Stimulated activated naive B cell treated with anti-CD40 and anti-IgM and Interleukin-4, amounts not matched to agents 10 μg/mL and 1 μg/mL and 100 μg/mL, for 72 hours (primary cell): ENCODE results near the gene GNG5.
"Not testable (repeated sequence)": the region's sequence is repeated elsewhere in the genome, so short reads cannot be mapped to it uniquely, and the experiment has no call there.

ENCODE experiments used
- ATAC-seq, 2 donors: fragments of 150-1000 bp; cut with Tn5 transposase; replicated peaks; 2 replicates each; pipeline ENCODE4 v1.10.0; 2021; ENCODE audit warnings: moderate library complexity in 1 of 2
- DNase-seq: peaks from one replicate; pipeline ENCODE4 v3.0.0; 2021
- H3K27ac Mint-ChIP-seq: one replicate; pipeline ENCODE4 v1.8.0; 2022; ENCODE audit warnings: mild to moderate bottlenecking, mixed read lengths
- H3K27me3 Mint-ChIP-seq, 2 donors: one replicate each; pipeline ENCODE4 v1.8.0; 2022; ENCODE audit warnings: mixed read lengths in 2 of 2
- H3K36me3 Mint-ChIP-seq, 2 donors: one replicate each; pipeline ENCODE4 v1.8.0; 2022; ENCODE audit warnings: mixed read lengths in 2 of 2, mild to moderate bottlenecking in 1 of 2
- H3K4me1 Mint-ChIP-seq, 2 donors: one replicate each; pipeline ENCODE4 v1.8.0; 2022; ENCODE audit warnings: mixed read lengths in 2 of 2, mild to moderate bottlenecking in 1 of 2
- H3K4me3 Mint-ChIP-seq, 2 donors: one replicate each; pipeline ENCODE4 v1.8.0; 2022; ENCODE audit warnings: mild to moderate bottlenecking in 2 of 2, mixed read lengths in 2 of 2, moderate library complexity in 1 of 2
- H3K9me3 Mint-ChIP-seq, 2 donors: one replicate each; pipeline ENCODE4 v1.8.0; 2022; ENCODE audit warnings: mixed read lengths in 2 of 2, mild to moderate bottlenecking in 1 of 2

The GNG5 gene

GRCh38 chr1:84506002-84506728 lies at the start of gene GNG5, which contains the start of gene SPATA1:
TSS of gene GNG5 (minus strand) at chr1:84506581. CDS start at chr1:84506091, 490 bp downstream.
TSS of gene SPATA1 (plus strand) at chr1:84506386. CDS start at chr1:84516360, 9,974 bp downstream.
- peaks cover 0 to 6% of the 10 kb centered on the region in 2 donors for H3K9me3 Mint-ChIP-seq
- no peaks in the 10 kb centered on the region for H3K27me3 Mint-ChIP-seq
- peaks cover 15 to 32% of the 10 kb centered on the region in 2 donors for H3K4me1 Mint-ChIP-seq
- peak within 1 kb of the TSS; percentile 95 to 99 for H3K4me3 Mint-ChIP-seq
- H3K27ac Mint-ChIP-seq, result peak within 1 kb of the TSS; percentile 97
- H3K36me3 Mint-ChIP-seq, result peaks cover 25 to 27% of the 10 kb centered on the region in 2 donors
- DNase-seq, result peak; percentile 96
- peak; percentile 87 to 89 for ATAC-seq

- peaks cover 2 to 11% of the 10 kb centered on the region in 2 donors for H3K36me3 Mint-ChIP-seq
- H3K4me3 Mint-ChIP-seq, result no peak overlapping the region
- DNase-seq, result no peak
- no peaks in the 10 kb centered on the region for H3K9me3 Mint-ChIP-seq
- no peak for ATAC-seq
- no peaks in the 10 kb centered on the region for H3K27me3 Mint-ChIP-seq
- no peak overlapping the region for H3K27ac Mint-ChIP-seq
- no peaks in the 10 kb centered on the region for H3K4me1 Mint-ChIP-seq
Measured at GRCh38 chr1:84550826-84551225, 44.4 kb upstream of the GNG5 start.

GRCh38 chr1:84541679-84542078 lies 35.3 kb upstream of the GNG5 start:
- no peaks in the 10 kb centered on the region for H3K27me3 Mint-ChIP-seq
- no peaks in the 10 kb centered on the region for H3K9me3 Mint-ChIP-seq
- H3K27ac Mint-ChIP-seq, result no peak overlapping the region
- peaks cover 12 to 37% of the 10 kb centered on the region in 2 donors for H3K36me3 Mint-ChIP-seq
- H3K4me1 Mint-ChIP-seq, result peaks cover 10 to 11% of the 10 kb centered on the region in 2 donors
- DNase-seq, result no peak
- ATAC-seq, result no peak
- H3K4me3 Mint-ChIP-seq, result no peak overlapping the region

- Mint-ChIP-seq H3K4me1 (peaks cover 10 to 11% of the 10 kb centered on the region in 2 donors), H3K4me3 (no peak overlapping the region), H3K36me3 (peaks cover 13 to 34% of the 10 kb centered on the region in 2 donors), H3K27ac (no peak overlapping the region), H3K9me3 (no peaks in the 10 kb centered on the region), H3K27me3 (no peaks in the 10 kb centered on the region)
- DNase-seq, result no peak
- no peak for ATAC-seq
Measured at GRCh38 chr1:84540759-84541158, 34.4 kb upstream of the GNG5 start.

- Mint-ChIP-seq H3K9me3 (no peaks in the 10 kb centered on the region), H3K36me3 (peaks cover 16 to 34% of the 10 kb centered on the region in 2 donors), H3K4me1 (peaks cover 10 to 11% of the 10 kb centered on the region in 2 donors), H3K27ac (no peak overlapping the region), H3K27me3 (no peaks in the 10 kb centered on the region), H3K4me3 (no peak overlapping the region)
- no peak for DNase-seq
- no peak for ATAC-seq
Measured at GRCh38 chr1:84539972-84540371, 33.6 kb upstream of the GNG5 start.

GRCh38 chr1:84538599-84538998 lies 32.2 kb upstream of the GNG5 start:
- H3K27ac Mint-ChIP-seq, result no peak overlapping the region
- no peak overlapping the region for H3K4me3 Mint-ChIP-seq
- peaks cover 18 to 30% of the 10 kb centered on the region in 2 donors for H3K36me3 Mint-ChIP-seq
- no peaks in the 10 kb centered on the region for H3K27me3 Mint-ChIP-seq
- H3K9me3 Mint-ChIP-seq, result no peaks in the 10 kb centered on the region
- no peak for DNase-seq
- no peak for ATAC-seq
- H3K4me1 Mint-ChIP-seq, result peaks cover 10 to 11% of the 10 kb centered on the region in 2 donors

GRCh38 chr1:84525779-84526178 lies 19.4 kb upstream of the GNG5 start:
- H3K4me3 Mint-ChIP-seq, result no peak overlapping the region
- ATAC-seq (no peak), DNase-seq (no peak)
- no peaks in the 10 kb centered on the region for H3K27me3 Mint-ChIP-seq
- H3K9me3 Mint-ChIP-seq, result peaks cover 3 to 4% of the 10 kb centered on the region in 2 donors
- H3K4me1 Mint-ChIP-seq, result no peaks in the 10 kb centered on the region
- H3K27ac Mint-ChIP-seq, result no peak overlapping the region
- peaks cover 14% of the 10 kb centered on the region in 2 donors for H3K36me3 Mint-ChIP-seq

- no peak overlapping the region for H3K4me3 Mint-ChIP-seq
- H3K36me3 Mint-ChIP-seq, result peaks cover 12 to 14% of the 10 kb centered on the region in 2 donors
- no peaks in the 10 kb centered on the region for H3K27me3 Mint-ChIP-seq
- DNase-seq (no peak), ATAC-seq (no peak)
- H3K4me1 Mint-ChIP-seq, result no peaks in the 10 kb centered on the region
- peaks cover 3 to 4% of the 10 kb centered on the region in 2 donors for H3K9me3 Mint-ChIP-seq
- no peak overlapping the region for H3K27ac Mint-ChIP-seq
Measured at GRCh38 chr1:84524590-84524989, 18.2 kb upstream of the GNG5 start.

GRCh38 chr1:84510668-84511067 lies 4.3 kb upstream of the GNG5 start:
- ATAC-seq (no peak), DNase-seq (no peak)
- H3K36me3 Mint-ChIP-seq, result peaks cover 14% of the 10 kb centered on the region in 2 donors
- H3K4me1 Mint-ChIP-seq, result no peaks in the 10 kb centered on the region
- H3K27me3 Mint-ChIP-seq, result no peaks in the 10 kb centered on the region
- no peak overlapping the region for H3K27ac Mint-ChIP-seq
- peaks cover 0 to 6% of the 10 kb centered on the region in 2 donors for H3K9me3 Mint-ChIP-seq
- H3K4me3 Mint-ChIP-seq, result no peak overlapping the region

GRCh38 chr1:84510165-84510564 lies 3.8 kb upstream of the GNG5 start:
- Mint-ChIP-seq H3K27me3 (no peaks in the 10 kb centered on the region), H3K4me3 (no peak overlapping the region), H3K4me1 (no peaks in the 10 kb centered on the region), H3K36me3 (peaks cover 17 to 18% of the 10 kb centered on the region in 2 donors), H3K27ac (no peak overlapping the region), H3K9me3 (peaks cover 0 to 6% of the 10 kb centered on the region in 2 donors)
- ATAC-seq (no peak), DNase-seq (no peak)

GRCh38 chr1:84509029-84509428 lies 2.6 kb upstream of the GNG5 start:
- Mint-ChIP-seq H3K36me3 (peaks cover 18 to 19% of the 10 kb centered on the region in 2 donors), H3K27me3 (no peaks in the 10 kb centered on the region), H3K4me3 (no peak overlapping the region), H3K4me1 (peaks cover 5 to 8% of the 10 kb centered on the region in 2 donors), H3K27ac (no peak overlapping the region), H3K9me3 (peaks cover 0 to 6% of the 10 kb centered on the region in 2 donors)
- ATAC-seq, result no peak
- no peak for DNase-seq

- peaks cover 7 to 14% of the 10 kb centered on the region in 2 donors for H3K4me1 Mint-ChIP-seq
- DNase-seq (no peak), ATAC-seq (no peak)
- peaks cover 18 to 19% of the 10 kb centered on the region in 2 donors for H3K36me3 Mint-ChIP-seq
- H3K27ac Mint-ChIP-seq, result no peak overlapping the region
- peaks cover 0 to 6% of the 10 kb centered on the region in 2 donors for H3K9me3 Mint-ChIP-seq
- H3K4me3 Mint-ChIP-seq, result no peak overlapping the region
- no peaks in the 10 kb centered on the region for H3K27me3 Mint-ChIP-seq
Measured at GRCh38 chr1:84508510-84508909, 2.1 kb upstream of the GNG5 start.

- H3K36me3 Mint-ChIP-seq, result peaks cover 18 to 19% of the 10 kb centered on the region in 2 donors
- peaks cover 9 to 20% of the 10 kb centered on the region in 2 donors for H3K4me1 Mint-ChIP-seq
- not testable (repeated sequence) for H3K4me3 Mint-ChIP-seq, DNase-seq, H3K27ac Mint-ChIP-seq, H3K9me3 Mint-ChIP-seq, ATAC-seq, H3K27me3 Mint-ChIP-seq
Measured at GRCh38 chr1:84507887-84508286, 1.5 kb upstream of the GNG5 start.

- H3K36me3 Mint-ChIP-seq, result peaks cover 20% of the 10 kb centered on the region in 2 donors
- DNase-seq (no peak), ATAC-seq (no peak)
- H3K4me3 Mint-ChIP-seq, result peak overlapping the region; percentile 95 to 99
- peak overlapping the region; percentile 97 for H3K27ac Mint-ChIP-seq
- H3K27me3 Mint-ChIP-seq, result no peaks in the 10 kb centered on the region
- H3K9me3 Mint-ChIP-seq, result peaks cover 0 to 6% of the 10 kb centered on the region in 2 donors
- peaks cover 9 to 25% of the 10 kb centered on the region in 2 donors for H3K4me1 Mint-ChIP-seq
Measured at GRCh38 chr1:84506729-84507453, 510 bp upstream of the GNG5 start.
